OCI-LY3 (cell line): Measurements from ENCODE around the gene SLC15A1.

ENCODE experiments used
- H2AFZ ChIP-seq: fragments of 200-600, 300-600 bp; shearing (Covaris generic); 2 replicates; pipeline ENCODE4 v1.6.0; 2014; ENCODE audit warnings: antibody characterized with exemption, low read depth, low read length
- H3K27ac ChIP-seq: fragments of 200-600, 300-600 bp; sonication (generic); 2 replicates; pipeline ENCODE4 v1.5.1; 2014; ENCODE audit warnings: mild to moderate bottlenecking, low read length, moderate library complexity, mixed read lengths
- H3K27me3 ChIP-seq: fragments of 200-600, 300-600 bp; sonication (generic); 2 replicates; pipeline ENCODE4 v1.6.1; 2014; ENCODE audit warnings: low read depth, low read length, mixed read lengths
- H3K36me3 ChIP-seq: fragments of 200-600, 300-600 bp; sonication (generic); replicated peaks from 2 replicates; pipeline ENCODE3; 2014; ENCODE audit warnings: low read depth, low read length, mixed read lengths
- H3K4me1 ChIP-seq: fragments of 300-600, 200-600 bp; sonication (generic); 2 replicates; pipeline ENCODE4 v1.6.1; 2014; ENCODE audit warnings: low read length, mixed read lengths
- H3K4me2 ChIP-seq: fragments of 200-600, 300-600 bp; sonication (generic); 2 replicates; pipeline ENCODE4 v1.6.1; 2014; ENCODE audit warnings: low read length, mixed read lengths
- H3K4me3 ChIP-seq: fragments of 300-600, 200-600 bp; sonication (generic); 2 replicates; pipeline ENCODE4 v1.5.1; 2014; ENCODE audit warnings: antibody characterized with exemption, mild to moderate bottlenecking, low read length, moderate library complexity
- H3K79me2 ChIP-seq: fragments of 300-600, 200-600 bp; shearing (Covaris generic); 2 replicates; pipeline ENCODE4 v1.6.1; 2014; ENCODE audit warnings: mild to moderate bottlenecking, low read length, mixed read lengths
- H3K9ac ChIP-seq: fragments of 300-600, 200-600 bp; shearing (Covaris generic); 2 replicates; pipeline ENCODE4 v1.6.0; 2014; ENCODE audit warnings: mild to moderate bottlenecking, low read length, moderate library complexity
- H3K9me3 ChIP-seq: fragments of 200-600, 300-600 bp; shearing (Covaris generic); 2 replicates; pipeline ENCODE4 v1.6.1; 2014; ENCODE audit warnings: low read length, mixed read lengths; ENCODE audit not compliant: insufficient read depth
- H4K20me1 ChIP-seq: fragments of 200-600, 300-600 bp; sonication (generic); 2 replicates; pipeline ENCODE4 v1.6.1; 2016; ENCODE audit warnings: low read length, mixed read lengths; ENCODE audit not compliant: insufficient read depth
- CTCF ChIP-seq: fragments of 200-600, 300-600 bp; sonication (generic); IDR thresholded peaks from 2 replicates; pipeline ENCODE4 v1.5.1; 2014; ENCODE audit warnings: antibody characterized with exemption, low read length, low read depth
- EZH2phosphoT487 ChIP-seq: fragments of 200-600 bp; shearing (Covaris generic); IDR thresholded peaks from 2 replicates; pipeline ENCODE4 v1.6.1; 2018; ENCODE audit warnings: antibody characterized with exemption, mixed run types, low read depth

SLC15A1 gene

GRCh38 chr13:98710521-98710920 lies 42.0 kb downstream of the SLC15A1 start:
- TF ChIP-seq EZH2phosphoT487 (no peak), CTCF (no peak)
- 0 out of 2 replicates have a peak, but pooled peaks cover 8% of the 10 kb centered on the region for H4K20me1 ChIP-seq
- no peaks in the 10 kb centered on the region for H3K36me3 ChIP-seq
- no peak overlapping the region for H3K4me2 ChIP-seq
- H2AFZ ChIP-seq, result no peak overlapping the region
- H3K4me3 ChIP-seq, result no peak overlapping the region
- H3K79me2 ChIP-seq, result no peaks in the 10 kb centered on the region
- peaks cover 74% of the 10 kb centered on the region for H3K27me3 ChIP-seq
- H3K4me1 ChIP-seq, result peaks cover 26% of the 10 kb centered on the region
- no peak overlapping the region for H3K27ac ChIP-seq
- no peaks in the 10 kb centered on the region for H3K9me3 ChIP-seq
- H3K9ac ChIP-seq, result no peak overlapping the region

- Histone ChIP-seq H3K36me3 (no peaks in the 10 kb centered on the region), H3K27ac (peak overlapping the region; percentile 33), H4K20me1 (0 out of 2 replicates have a peak, but pooled peaks cover 8% of the 10 kb centered on the region), H3K4me2 (peak overlapping the region; percentile 77), H3K4me1 (peaks cover 26% of the 10 kb centered on the region), H2AFZ (no peak overlapping the region), H3K9ac (no peak overlapping the region), H3K27me3 (peaks cover 85% of the 10 kb centered on the region), H3K4me3 (peak overlapping the region; percentile 61), H3K79me2 (no peaks in the 10 kb centered on the region), H3K9me3 (no peaks in the 10 kb centered on the region)
- TF ChIP-seq EZH2phosphoT487 (peak; percentile 80; the same call in 1 of the 2 replicates), CTCF (no peak)
Measured at GRCh38 chr13:98707281-98707999, 45.0 kb downstream of the SLC15A1 start.

- Histone ChIP-seq H2AFZ (no peak overlapping the region), H3K79me2 (no peaks in the 10 kb centered on the region), H3K9me3 (no peaks in the 10 kb centered on the region), H4K20me1 (0 out of 2 replicates have a peak, but pooled peaks cover 8% of the 10 kb centered on the region), H3K9ac (no peak overlapping the region), H3K36me3 (no peaks in the 10 kb centered on the region), H3K4me1 (peaks cover 26% of the 10 kb centered on the region), H3K4me2 (peak overlapping the region; percentile 77), H3K27ac (peak overlapping the region; percentile 33), H3K4me3 (peak overlapping the region; percentile 61), H3K27me3 (peaks cover 84% of the 10 kb centered on the region)
- TF ChIP-seq EZH2phosphoT487 (no peak), CTCF (no peak)
Measured at GRCh38 chr13:98706446-98707110, 45.9 kb downstream of the SLC15A1 start.

- H3K9ac ChIP-seq, result no peak overlapping the region
- 0 out of 2 replicates have a peak, but pooled peaks cover 4% of the 10 kb centered on the region for H4K20me1 ChIP-seq
- peaks cover 58% of the 10 kb centered on the region for H3K27me3 ChIP-seq
- H3K36me3 ChIP-seq, result no peaks in the 10 kb centered on the region
- TF ChIP-seq EZH2phosphoT487 (no peak), CTCF (no peak)
- no peak overlapping the region for H2AFZ ChIP-seq
- no peak overlapping the region for H3K4me2 ChIP-seq
- H3K4me3 ChIP-seq, result no peak overlapping the region
- H3K9me3 ChIP-seq, result no peaks in the 10 kb centered on the region
- no peaks in the 10 kb centered on the region for H3K4me1 ChIP-seq
- no peak overlapping the region for H3K27ac ChIP-seq
- H3K79me2 ChIP-seq, result no peaks in the 10 kb centered on the region
Measured at GRCh38 chr13:98697791-98698190, 54.7 kb downstream of the SLC15A1 start.
